IMR-90 (cell line): ENCODE results near the gene PARVB. TPM values are rescaled to one million over a fixed set of nuclear protein-coding genes. Genes with fewer than 3 reads are reported as not detected.

Experiments used
- ATAC-seq: fragments of 200-7000 bp; cut with Tn5 transposase; 2 replicates; pipeline ENCODE4 v1.9.1; 2020; ENCODE audit warnings: low read depth, mild to moderate bottlenecking, moderate library complexity
- BruUV-seq: library from RNA; stranded (reverse); fragments of 400-500 nt; replicated peaks from 2 replicates; lab custom pipeline; 2021; lab: Mats Ljungman, UMichigan
- CTCF ChIA-PET: fragments of 300-600 bp; formaldehyde crosslinking; extraction: SDS; loops from one replicate; lab custom pipeline; 2021; ENCODE audit warnings: antibody characterized with exemption; lab: Yijun Ruan, JAX
- POLR2A ChIA-PET: fragments of 300-600 bp; sonication (Branson Sonifier 250); formaldehyde crosslinking; loops from one replicate; lab custom pipeline; 2022; ENCODE audit warnings: antibody characterized with exemption; ENCODE audit not compliant: unreplicated experiment; lab: Charles Lee
- DNase-seq: peaks from one replicate; pipeline ENCODE4 v3.0.0; 2013
- H2AFZ ChIP-seq: replicated peaks from 2 replicates; pipeline ENCODE3; 2013; ENCODE audit warnings: low read length, mild to moderate bottlenecking; ENCODE audit not compliant: poor library complexity
- H2AK5ac ChIP-seq: 2 replicates; pipeline ENCODE4 v1.6.1; 2013; ENCODE audit warnings: low read depth, low read length, inconsistent platforms
- H2AK9ac ChIP-seq: replicated peaks from 2 replicates; pipeline ENCODE3; 2013; ENCODE audit warnings: mild to moderate bottlenecking, low read depth, low read length, moderate library complexity; ENCODE audit not compliant: poor library complexity
- H2BK120ac ChIP-seq: 2 replicates; pipeline ENCODE4 v1.6.1; 2013; ENCODE audit warnings: low read depth, low read length, inconsistent platforms
- H2BK15ac ChIP-seq: 3 replicates; pipeline ENCODE4 v1.6.1; 2013; ENCODE audit warnings: low read depth, low read length, inconsistent platforms
- H2BK20ac ChIP-seq: 2 replicates; pipeline ENCODE4 v1.6.1; 2013; ENCODE audit warnings: low read depth, mild to moderate bottlenecking, inconsistent platforms, low read length, moderate library complexity
- H2BK5ac ChIP-seq: 2 replicates; pipeline ENCODE4 v1.6.1; 2013; ENCODE audit warnings: mild to moderate bottlenecking, low read depth, low read length, inconsistent platforms; ENCODE audit not compliant: poor library complexity, severe bottlenecking
- H3K14ac ChIP-seq: replicated peaks from 2 replicates; pipeline ENCODE4 v1.6.1; 2013; ENCODE audit warnings: low read depth, low read length, inconsistent platforms
- H3K18ac ChIP-seq: 2 replicates; pipeline ENCODE4 v1.6.1; 2013; ENCODE audit warnings: low read depth, low read length, control low read depth
- H3K23ac ChIP-seq: 2 replicates; pipeline ENCODE4 v1.6.1; 2013; ENCODE audit warnings: low read depth, low read length, inconsistent platforms
- H3K27ac ChIP-seq: 2 replicates; pipeline ENCODE4 v1.5.1; 2013; ENCODE audit warnings: mild to moderate bottlenecking, control low read depth, low read length; ENCODE audit not compliant: insufficient read depth
- H3K27me3 ChIP-seq: 2 replicates; pipeline ENCODE4 v1.6.1; 2013; ENCODE audit warnings: low read length; ENCODE audit not compliant: control insufficient read depth, insufficient read depth
- H3K36me3 ChIP-seq: 2 replicates; pipeline ENCODE4 v1.6.1; 2013; ENCODE audit warnings: low read length, mixed read lengths; ENCODE audit not compliant: control insufficient read depth, insufficient read depth
- H3K4ac ChIP-seq: 2 replicates; pipeline ENCODE4 v1.6.1; 2013; ENCODE audit warnings: low read depth, low read length, inconsistent platforms
- H3K4me1 ChIP-seq: 2 replicates; pipeline ENCODE4 v1.6.1; 2013; ENCODE audit warnings: low read length, mixed read lengths; ENCODE audit not compliant: control insufficient read depth, insufficient read depth
- H3K4me2 ChIP-seq: 2 replicates; pipeline ENCODE4 v1.6.1; 2013; ENCODE audit warnings: low read depth, mild to moderate bottlenecking, control low read depth, low read length, moderate library complexity
- H3K4me3 ChIP-seq: 2 replicates; pipeline ENCODE4 v1.5.1; 2013; ENCODE audit warnings: low read depth, mild to moderate bottlenecking, control low read depth, low read length, moderate library complexity; ENCODE audit not compliant: insufficient read depth
- H3K56ac ChIP-seq: 2 replicates; pipeline ENCODE4 v1.6.1; 2013; ENCODE audit warnings: low read length, inconsistent platforms; ENCODE audit not compliant: insufficient read depth; ENCODE audit errors: extremely low read depth
- H3K79me1 ChIP-seq, 2 experiments: 2 replicates each; pipeline ENCODE4 v1.6.1; 2013; ENCODE audit warnings: low read length in 2 of 2, inconsistent platforms in 1 of 2, low read depth in 1 of 2
- H3K9ac ChIP-seq: 2 replicates; pipeline ENCODE4 v1.6.1; 2013; ENCODE audit warnings: low read depth, low read length, control low read depth
- H3K9me1 ChIP-seq: 2 replicates; pipeline ENCODE4 v1.6.1; 2013; ENCODE audit warnings: low read length, inconsistent platforms; ENCODE audit not compliant: insufficient read depth
- H3K9me3 ChIP-seq: 2 replicates; pipeline ENCODE4 v1.6.1; 2013; ENCODE audit warnings: low read length; ENCODE audit not compliant: control insufficient read depth, insufficient read depth
- H4K20me1 ChIP-seq: 2 replicates; pipeline ENCODE4 v1.6.1; 2013; ENCODE audit warnings: low read length, inconsistent platforms; ENCODE audit not compliant: insufficient read depth
- H4K5ac ChIP-seq: 2 replicates; pipeline ENCODE4 v1.6.1; 2013; ENCODE audit warnings: mild to moderate bottlenecking, low read depth, low read length, control low read depth
- H4K8ac ChIP-seq, 2 experiments: 2 replicates each; pipeline ENCODE4 v1.6.1; 2013; ENCODE audit warnings: low read depth in 2 of 2, low read length in 2 of 2, control low read depth in 1 of 2, inconsistent platforms in 1 of 2
- H4K91ac ChIP-seq: 2 replicates; pipeline ENCODE4 v1.6.1; 2013; ENCODE audit warnings: low read depth, low read length, inconsistent platforms; ENCODE audit not compliant: insufficient read depth
- FOS ChIP-seq: fragments of 150-350 bp; IDR thresholded peaks from 2 replicates; pipeline ENCODE4 v1.6.1; 2016; ENCODE audit warnings: low read depth, low read length
- MAFK ChIP-seq: IDR thresholded peaks from 2 replicates; pipeline ENCODE4 v1.6.1; 2012; ENCODE audit warnings: low read depth, low read length, improper control_type of control experiment
- MXI1 ChIP-seq: IDR thresholded peaks from 2 replicates; pipeline ENCODE4 v1.6.1; 2012; ENCODE audit warnings: low read depth, mild to moderate bottlenecking, low read length, moderate library complexity, borderline replicate concordance
- NFE2L2 ChIP-seq: fragments of 150-350 bp; IDR thresholded peaks from 2 replicates; pipeline ENCODE4 v1.6.1; 2016; ENCODE audit warnings: low read depth, mild to moderate bottlenecking, low read length
- POLR2A ChIP-seq: IDR thresholded peaks from 2 replicates; pipeline ENCODE4 v1.6.1; 2012; ENCODE audit warnings: mild to moderate bottlenecking, low read depth, low read length
- RAD21 ChIP-seq: IDR thresholded peaks from 2 replicates; pipeline ENCODE4 v1.6.1; 2012; ENCODE audit warnings: low read length, improper control_type of control experiment
- RCOR1 ChIP-seq: IDR thresholded peaks from 2 replicates; pipeline ENCODE4 v1.6.1; 2012; ENCODE audit warnings: mild to moderate bottlenecking, low read length, improper control_type of control experiment; ENCODE audit not compliant: insufficient replicate concordance
- SMC3 ChIP-seq: fragments of 150-350 bp; IDR thresholded peaks from 2 replicates; pipeline ENCODE4 v1.6.1; 2016; ENCODE audit warnings: low read depth, mild to moderate bottlenecking, antibody characterized with exemption, low read length, moderate library complexity
- USF2 ChIP-seq: fragments of 150-350 bp; IDR thresholded peaks from 2 replicates; pipeline ENCODE4 v1.6.1; 2017; ENCODE audit warnings: mild to moderate bottlenecking, antibody characterized with exemption, low read length, low read depth
- WGBS, 2 experiments: methylation state at CpG; one replicate each; pipeline versions ENCODE4 v1.1.5 to v1.1.7; 2013; ENCODE audit warnings: missing lambda C conversion rate in 2 of 2; ENCODE audit not compliant: insufficient read length in 1 of 2; ENCODE audit errors: extremely low coverage in 2 of 2; 5-methylcytosine and 5-hydroxymethylcytosine counted together
- dilution Hi-C: fragments of 300-500 bp; cut with HindIII; formaldehyde crosslinking; loops from one replicate; pipeline ENCODE4 v1.14.3; 2018; ENCODE audit warnings: low sequenced_read_pairs; ENCODE audit not compliant: unreplicated experiment
- in situ Hi-C: fragments of 300-500 bp; cut with MboI; formaldehyde crosslinking; loops from 3 replicates; pipeline ENCODE4 v1.14.3; 2019; ENCODE audit warnings: low sequenced_read_pairs, inconsistent platforms, mixed read lengths
- intact Hi-C: fragments of 100-400 bp; cut with micrococcal nuclease; formaldehyde crosslinking; loops from 2 replicates; pipeline ENCODE4 v1.10.0; 2022
- polyA plus RNA-seq, 3 experiments: library from polyadenylated mRNA; depleted of rRNA; stranded (reverse); fragments of >200 nt; gene quantifications; 2 replicates each; pipeline ENCODE4 v1.2.3, GENCODE V29; 2012; ENCODE audit warnings: low replicate concordance in 1 of 3
- total RNA-seq: library from RNA; depleted of rRNA; stranded (reverse); fragments of >200 nt; gene quantifications from 2 replicates; pipeline ENCODE4 v1.2.3, GENCODE V29; 2012

The PARVB gene
- total and polyA plus RNA-seq, 2 of the 4 experiments (the other 2 are of a cell fraction) = 44.3 to 53.9 TPM

- no peak overlapping the region for H2BK5ac ChIP-seq
- CTCF ChIA-PET = interaction anchor here (0.6 kb wide), 1 partner anchor 363 kb away, joined by 3 read pairs; no protein-coding TSS in a partner anchor
- WGBS, 2 experiments = no CpG with 5 or more reads among the region's 12 CpGs
- no peak overlapping the region for H3K9ac ChIP-seq
- no peak overlapping the region for H2AFZ ChIP-seq
- intact Hi-C loops (no loop called here), in situ Hi-C loops (no loop called here), dilution Hi-C loops (no loop called here)
- H3K9me1 ChIP-seq = no peaks in the 10 kb centered on the region; the same call in 1 of the 2 replicates
- H3K27ac ChIP-seq = no peak overlapping the region
- POLR2A ChIA-PET = no interaction called here
- no peak overlapping the region for H3K56ac ChIP-seq
- H3K18ac ChIP-seq = no peak overlapping the region
- no peak overlapping the region for H4K5ac ChIP-seq
- no peak overlapping the region for H2AK5ac ChIP-seq
- no peak overlapping the region for H2AK9ac ChIP-seq
- no peak overlapping the region for H4K91ac ChIP-seq
- no peaks in the 10 kb centered on the region for H3K27me3 ChIP-seq
- H3K4me3 ChIP-seq = no peak overlapping the region
- H3K23ac ChIP-seq = no peak overlapping the region
- no peak for DNase-seq
- H3K36me3 ChIP-seq = no peaks in the 10 kb centered on the region
- no peak overlapping the region for H3K14ac ChIP-seq
- H3K9me3 ChIP-seq = no peaks in the 10 kb centered on the region
- H3K4me1 ChIP-seq = no peaks in the 10 kb centered on the region
- TF ChIP-seq POLR2A = no peak
- no peak for TF ChIP-seq FOS
- no peak for TF ChIP-seq SMC3
- TF ChIP-seq MXI1 = no peak
- TF ChIP-seq NFE2L2 = no peak
- no peak for TF ChIP-seq USF2
- no peak for TF ChIP-seq MAFK
- TF ChIP-seq RAD21 = no peak
- no peak for TF ChIP-seq RCOR1
- no peaks in the 10 kb centered on the region; the same call in 1 of the 2 replicates for H4K20me1 ChIP-seq
- BruUV-seq = no TSS peak
- no peak overlapping the region for H2BK20ac ChIP-seq
- no peak overlapping the region for H3K4me2 ChIP-seq
- H3K79me1 ChIP-seq = no peaks in the 10 kb centered on the region
- H4K8ac ChIP-seq = no peak overlapping the region
- no peak for ATAC-seq
- H2BK120ac ChIP-seq = no peak overlapping the region
- H2BK15ac ChIP-seq = no peak overlapping the region
- H3K4ac ChIP-seq = no peak overlapping the region
These were observed 92.2 kb downstream of the PARVB start for GRCh38 chr22:44116331-44116730.
